ENCODE measurements around the gene MBNL2. TPM values are rescaled to one million over a fixed set of nuclear protein-coding genes. Genes with fewer than 3 reads are reported as not detected.

MBNL2 gene
- total and polyA plus RNA-seq, 2 experiments from 2014 or later, result 27.4 to 97.9 TPM

DNA sequence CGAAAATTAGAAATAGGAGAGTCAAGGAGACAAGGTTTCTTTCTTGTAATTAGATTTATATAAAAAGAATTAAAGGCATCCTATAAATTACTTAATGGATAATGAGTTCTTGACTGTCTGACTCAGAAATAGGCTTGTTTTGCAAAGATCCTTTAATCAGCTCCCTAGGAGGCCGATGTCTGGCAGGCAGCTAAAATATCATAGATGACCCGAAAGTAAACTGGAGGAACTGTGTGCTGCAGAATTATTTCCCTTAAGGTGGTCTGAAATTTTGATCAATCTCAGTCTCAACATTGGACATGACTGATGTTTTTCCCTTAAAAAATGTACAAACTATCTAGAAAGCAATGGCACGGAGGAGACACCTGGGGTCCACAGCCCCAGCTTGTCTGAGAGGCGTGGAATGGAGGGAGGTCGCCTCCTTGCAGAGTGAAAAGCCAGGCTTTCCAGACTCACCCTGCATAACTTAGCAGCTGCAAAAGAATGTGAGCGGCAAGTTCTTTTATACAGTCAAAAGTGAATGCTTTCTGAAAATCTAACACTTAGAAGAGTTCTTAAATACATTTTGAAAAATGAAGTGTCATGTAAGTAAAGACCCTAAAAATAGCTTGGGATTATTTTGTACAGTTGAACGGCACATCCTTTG lies 44.8 kb downstream of the MBNL2 start:
- Histone ChIP-seq H3K9me3 (ENCODE audit: low read depth) (no peaks in the 10 kb centered on the region), H3K4me3 (no peak overlapping the region), H3K79me2 (peaks cover 100% of the 10 kb centered on the region), H3K27ac (peak overlapping the region; percentile 62), H3K27me3 (no peaks in the 10 kb centered on the region), H3K4me1 (ENCODE audit: insufficient read depth) (peaks cover 8% of the 10 kb centered on the region), H4K20me1 (ENCODE audit: insufficient read depth, poor library complexity, severe bottlenecking) (peaks cover 15% of the 10 kb centered on the region), H3K9me2 (replicated peaks; ENCODE audit: insufficient read depth) (no peaks in the 10 kb centered on the region), H3K36me3 (replicated peaks; ENCODE audit: insufficient read depth, low read depth) (no peaks in the 10 kb centered on the region), H2AFZ (no peak overlapping the region), H3K4me2 (peak overlapping the region; percentile 44)
- TF ChIP-seq EZH2phosphoT487 (IDR thresholded peaks at IDR 0.05; ENCODE audit: low read depth, severe bottlenecking, unreplicated experiment) (no peak), EZH2 (IDR thresholded peaks at IDR 0.05; ENCODE audit: borderline replicate concordance) (no peak)
- TF ChIP-seq, protein P1, sequence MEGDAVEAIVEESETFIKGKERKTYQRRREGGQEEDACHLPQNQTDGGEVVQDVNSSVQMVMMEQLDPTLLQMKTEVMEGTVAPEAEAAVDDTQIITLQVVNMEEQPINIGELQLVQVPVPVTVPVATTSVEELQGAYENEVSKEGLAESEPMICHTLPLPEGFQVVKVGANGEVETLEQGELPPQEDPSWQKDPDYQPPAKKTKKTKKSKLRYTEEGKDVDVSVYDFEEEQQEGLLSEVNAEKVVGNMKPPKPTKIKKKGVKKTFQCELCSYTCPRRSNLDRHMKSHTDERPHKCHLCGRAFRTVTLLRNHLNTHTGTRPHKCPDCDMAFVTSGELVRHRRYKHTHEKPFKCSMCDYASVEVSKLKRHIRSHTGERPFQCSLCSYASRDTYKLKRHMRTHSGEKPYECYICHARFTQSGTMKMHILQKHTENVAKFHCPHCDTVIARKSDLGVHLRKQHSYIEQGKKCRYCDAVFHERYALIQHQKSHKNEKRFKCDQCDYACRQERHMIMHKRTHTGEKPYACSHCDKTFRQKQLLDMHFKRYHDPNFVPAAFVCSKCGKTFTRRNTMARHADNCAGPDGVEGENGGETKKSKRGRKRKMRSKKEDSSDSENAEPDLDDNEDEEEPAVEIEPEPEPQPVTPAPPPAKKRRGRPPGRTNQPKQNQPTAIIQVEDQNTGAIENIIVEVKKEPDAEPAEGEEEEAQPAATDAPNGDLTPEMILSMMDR (IDR thresholded peaks at IDR 0.05; ENCODE audit: poor library complexity), result no peak
- 71% methylated on average over 8 of the region's 8 CpGs for WGBS (ENCODE audit: low lambda C conversion rate, missing lambda C conversion rate)
- no peak for DNase-seq (ENCODE audit: low spot score)

DNA sequence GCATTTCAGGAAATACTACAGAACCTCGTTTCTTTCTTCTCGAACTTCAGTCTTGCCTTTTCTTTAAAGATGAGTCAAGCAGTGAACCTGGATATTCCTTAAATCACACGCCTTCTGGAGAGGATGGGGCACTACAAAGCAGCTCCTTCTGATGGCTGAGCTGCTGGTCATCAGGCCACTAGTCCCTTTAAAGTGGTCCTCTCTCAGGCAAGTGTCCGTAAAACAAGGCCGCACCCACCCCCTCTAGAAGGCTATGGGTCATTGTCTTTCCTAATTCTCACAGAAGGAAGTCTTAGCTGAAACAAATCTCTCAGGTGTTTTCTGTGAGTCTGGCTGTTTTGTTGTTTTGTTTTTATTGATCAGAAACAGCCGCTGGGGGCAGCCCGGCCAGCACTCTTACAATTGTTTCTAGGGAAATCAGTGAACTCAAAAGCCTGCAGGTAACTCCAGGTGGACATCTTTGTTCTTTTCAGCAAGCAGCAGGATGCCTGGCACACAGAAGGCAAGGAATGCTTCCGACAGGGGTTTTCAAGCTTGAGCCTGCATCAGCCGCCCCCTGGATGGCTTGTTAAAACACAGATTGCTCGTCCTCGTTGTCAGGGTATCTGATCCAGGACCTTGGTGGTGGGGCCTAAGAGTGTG lies 45.4 kb downstream of the MBNL2 start:
- H2AFZ ChIP-seq, result no peak overlapping the region

DNA sequence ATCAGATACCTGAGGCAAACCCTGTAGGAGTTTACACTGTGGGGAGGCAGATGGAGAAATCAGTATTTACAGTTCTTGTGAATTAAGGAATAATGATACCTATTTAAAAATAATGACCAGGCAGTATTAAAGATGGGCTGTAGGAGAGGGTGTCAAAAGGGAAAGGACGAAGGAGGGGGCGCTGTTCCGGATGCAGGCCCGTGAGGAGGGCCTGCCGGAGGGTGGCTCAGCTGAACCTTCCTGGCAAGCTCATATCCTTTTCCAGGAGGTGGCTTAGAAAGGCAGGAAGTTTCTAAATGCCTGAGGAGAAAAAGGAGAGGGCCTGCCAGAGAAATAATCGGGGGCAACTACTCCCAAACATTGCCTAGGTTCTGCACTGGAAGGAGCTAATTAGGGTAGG lies 46.6 kb downstream of the MBNL2 start:
- no peak for DNase-seq (ENCODE audit: low spot score)

More for the DNA sequence above, 45.4 kb downstream of the MBNL2 start:
- Histone ChIP-seq H3K4me1 (ENCODE audit: insufficient read depth) (peaks cover 8% of the 10 kb centered on the region), H3K79me2 (peaks cover 100% of the 10 kb centered on the region), H3K36me3 (replicated peaks; ENCODE audit: insufficient read depth, low read depth) (no peaks in the 10 kb centered on the region), H3K27ac (peak overlapping the region; percentile 62), H3K4me2 (peak overlapping the region; percentile 44), H3K9me3 (ENCODE audit: low read depth) (no peaks in the 10 kb centered on the region), H4K20me1 (ENCODE audit: insufficient read depth, poor library complexity, severe bottlenecking) (peaks cover 18% of the 10 kb centered on the region), H3K4me3 (no peak overlapping the region), H3K9me2 (replicated peaks; ENCODE audit: insufficient read depth) (no peaks in the 10 kb centered on the region), H3K27me3 (no peaks in the 10 kb centered on the region)
- WGBS (ENCODE audit: low lambda C conversion rate, missing lambda C conversion rate), result 77% methylated on average over 11 of the region's 11 CpGs
- no peak for DNase-seq (ENCODE audit: low spot score)
- TF ChIP-seq, protein P1 (IDR thresholded peaks at IDR 0.05; ENCODE audit: poor library complexity), result no peak
- TF ChIP-seq EZH2 (IDR thresholded peaks at IDR 0.05; ENCODE audit: borderline replicate concordance) (no peak), EZH2phosphoT487 (IDR thresholded peaks at IDR 0.05; ENCODE audit: low read depth, severe bottlenecking, unreplicated experiment) (no peak)

More for the DNA sequence above, 46.6 kb downstream of the MBNL2 start:
- Histone ChIP-seq H3K27me3 (no peaks in the 10 kb centered on the region), H3K4me2 (no peak overlapping the region), H3K36me3 (replicated peaks; ENCODE audit: insufficient read depth, low read depth) (no peaks in the 10 kb centered on the region), H3K9me3 (ENCODE audit: low read depth) (no peaks in the 10 kb centered on the region), H2AFZ (no peak overlapping the region), H3K27ac (no peak overlapping the region), H3K9me2 (replicated peaks; ENCODE audit: insufficient read depth) (no peaks in the 10 kb centered on the region), H3K4me3 (no peak overlapping the region), H3K79me2 (peaks cover 100% of the 10 kb centered on the region), H4K20me1 (ENCODE audit: insufficient read depth, poor library complexity, severe bottlenecking) (peaks cover 24% of the 10 kb centered on the region), H3K4me1 (ENCODE audit: insufficient read depth) (peaks cover 10% of the 10 kb centered on the region)
- TF ChIP-seq EZH2 (IDR thresholded peaks at IDR 0.05; ENCODE audit: borderline replicate concordance) (no peak), EZH2phosphoT487 (IDR thresholded peaks at IDR 0.05; ENCODE audit: low read depth, severe bottlenecking, unreplicated experiment) (no peak)
- TF ChIP-seq, protein P1 (IDR thresholded peaks at IDR 0.05; ENCODE audit: poor library complexity), result peak; percentile 5
- 71% methylated on average over 6 of the region's 6 CpGs for WGBS (ENCODE audit: low lambda C conversion rate, missing lambda C conversion rate)
